NT2/D1 (cell line): ENCODE results near the gene PRSS2.

Experiments used
- DNase-seq: peaks from one replicate; pipeline ENCODE4 v3.0.0-alpha.2; 2011; ENCODE audit warnings: low read depth, low spot score
- H3K27me3 ChIP-seq: 2 replicates; pipeline ENCODE4 v1.6.0; 2011; ENCODE audit warnings: mild to moderate bottlenecking; ENCODE audit not compliant: insufficient read length, insufficient read depth
- H3K36me3 ChIP-seq: 2 replicates; pipeline ENCODE4 v1.6.1; 2011; ENCODE audit warnings: mild to moderate bottlenecking, low read length, mixed read lengths; ENCODE audit not compliant: insufficient read depth, insufficient read length
- H3K4me1 ChIP-seq: 2 replicates; pipeline ENCODE4 v1.5.1; 2011; ENCODE audit not compliant: insufficient read depth, insufficient read length
- H3K4me3 ChIP-seq: 2 replicates; pipeline ENCODE4 v1.5.1; 2011; ENCODE audit warnings: low read depth; ENCODE audit not compliant: insufficient read length
- H3K9ac ChIP-seq: 2 replicates; pipeline ENCODE4 v1.6.0; 2011; ENCODE audit warnings: low read depth; ENCODE audit not compliant: insufficient read length
- H3K9me3 ChIP-seq: 2 replicates; pipeline ENCODE4 v1.5.1; 2011; ENCODE audit warnings: mild to moderate bottlenecking, low read length; ENCODE audit not compliant: insufficient read depth
- SUZ12 ChIP-seq: IDR thresholded peaks from 2 replicates; pipeline ENCODE4 v1.6.1; 2011; ENCODE audit not compliant: insufficient read length, insufficient read depth; ENCODE audit errors: extremely low read depth
- YY1 ChIP-seq: IDR thresholded peaks from 2 replicates; pipeline ENCODE4 v1.6.1; 2011; ENCODE audit not compliant: insufficient read length, insufficient read depth
- ZNF274 ChIP-seq: IDR thresholded peaks from 2 replicates; pipeline ENCODE4 v1.6.1; 2011; ENCODE audit warnings: mild to moderate bottlenecking, low read depth, low read length

PRSS2 gene

DNA sequence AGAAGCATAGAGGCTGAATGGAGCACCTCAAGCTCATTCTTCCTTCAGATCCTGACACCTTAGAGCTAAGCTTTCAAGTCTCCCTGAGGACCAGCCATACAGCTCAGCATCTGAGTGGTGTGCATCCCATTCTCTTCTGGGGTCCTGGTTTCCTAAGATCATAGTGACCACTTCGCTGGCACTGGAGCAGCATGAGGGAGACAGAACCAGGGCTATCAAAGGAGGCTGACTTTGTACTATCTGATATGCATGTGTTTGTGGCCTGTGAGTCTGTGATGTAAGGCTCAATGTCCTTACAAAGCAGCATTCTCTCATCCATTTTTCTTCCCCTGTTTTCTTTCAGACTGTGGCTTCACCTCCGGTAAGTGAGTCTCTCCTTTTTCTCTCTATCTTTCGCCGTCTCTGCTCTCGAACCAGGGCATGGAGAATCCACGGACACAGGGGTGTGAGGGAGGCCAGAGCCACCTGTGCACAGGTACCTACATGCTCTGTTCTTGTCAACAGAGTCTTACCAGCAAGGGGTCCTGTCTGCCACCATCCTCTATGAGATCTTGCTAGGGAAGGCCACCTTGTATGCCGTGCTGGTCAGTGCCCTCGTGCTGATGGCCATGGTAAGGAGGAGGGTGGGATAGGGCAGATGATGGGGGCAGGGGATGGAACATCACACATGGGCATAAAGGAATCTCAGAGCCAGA, 31.0 kb downstream of the PRSS2 start:
- TF ChIP-seq ZNF274 (no peak), YY1 (no peak), SUZ12 (no peak)
- Histone ChIP-seq H3K9ac (no peak overlapping the region), H3K4me3 (no peak overlapping the region), H3K4me1 (no peaks in the 10 kb centered on the region), H3K27me3 (peaks cover 29% of the 10 kb centered on the region), H3K36me3 (peaks cover 6% of the 10 kb centered on the region), H3K9me3 (no peaks in the 10 kb centered on the region)
- DNase-seq = no peak

DNA sequence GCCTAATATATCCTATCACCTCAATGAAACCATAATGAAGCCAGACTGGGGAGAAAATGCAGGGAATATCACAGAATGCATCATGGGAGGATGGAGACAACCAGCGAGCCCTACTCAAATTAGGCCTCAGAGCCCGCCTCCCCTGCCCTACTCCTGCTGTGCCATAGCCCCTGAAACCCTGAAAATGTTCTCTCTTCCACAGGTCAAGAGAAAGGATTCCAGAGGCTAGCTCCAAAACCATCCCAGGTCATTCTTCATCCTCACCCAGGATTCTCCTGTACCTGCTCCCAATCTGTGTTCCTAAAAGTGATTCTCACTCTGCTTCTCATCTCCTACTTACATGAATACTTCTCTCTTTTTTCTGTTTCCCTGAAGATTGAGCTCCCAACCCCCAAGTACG, 31.5 kb downstream of the PRSS2 start:
- peaks cover 6% of the 10 kb centered on the region for H3K36me3 ChIP-seq
- no peak for DNase-seq
- TF ChIP-seq YY1 (no peak), ZNF274 (no peak), SUZ12 (no peak)
- H3K27me3 ChIP-seq = peaks cover 23% of the 10 kb centered on the region
- no peak overlapping the region for H3K9ac ChIP-seq
- H3K4me3 ChIP-seq = no peak overlapping the region
- H3K9me3 ChIP-seq = no peaks in the 10 kb centered on the region
- H3K4me1 ChIP-seq = no peaks in the 10 kb centered on the region

DNA sequence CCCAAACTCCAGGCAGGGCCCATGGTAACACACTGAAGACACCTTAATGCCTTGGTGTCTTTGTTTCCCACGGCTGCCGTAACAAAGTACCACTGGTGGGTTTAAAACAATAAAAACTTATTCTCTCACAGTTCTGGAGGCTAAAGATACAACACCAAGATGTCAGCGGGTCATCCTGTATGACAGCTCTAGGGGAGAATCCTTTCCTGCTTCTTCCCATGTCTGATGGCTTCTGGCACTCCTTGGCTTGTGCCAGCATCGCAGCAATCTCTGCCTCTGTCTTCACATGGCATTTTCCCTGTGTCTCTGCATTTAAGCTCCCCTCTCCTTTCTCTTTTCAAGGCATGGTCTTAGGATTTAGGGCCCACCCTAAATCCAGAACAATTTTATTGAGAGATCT, 33.1 kb downstream of the PRSS2 start:
- Histone ChIP-seq H3K9ac (no peak overlapping the region), H3K9me3 (no peaks in the 10 kb centered on the region), H3K36me3 (peaks cover 6% of the 10 kb centered on the region), H3K4me1 (no peaks in the 10 kb centered on the region), H3K4me3 (no peak overlapping the region), H3K27me3 (peaks cover 7% of the 10 kb centered on the region)
- TF ChIP-seq ZNF274 (no peak), SUZ12 (no peak), YY1 (no peak)
- no peak for DNase-seq

DNA sequence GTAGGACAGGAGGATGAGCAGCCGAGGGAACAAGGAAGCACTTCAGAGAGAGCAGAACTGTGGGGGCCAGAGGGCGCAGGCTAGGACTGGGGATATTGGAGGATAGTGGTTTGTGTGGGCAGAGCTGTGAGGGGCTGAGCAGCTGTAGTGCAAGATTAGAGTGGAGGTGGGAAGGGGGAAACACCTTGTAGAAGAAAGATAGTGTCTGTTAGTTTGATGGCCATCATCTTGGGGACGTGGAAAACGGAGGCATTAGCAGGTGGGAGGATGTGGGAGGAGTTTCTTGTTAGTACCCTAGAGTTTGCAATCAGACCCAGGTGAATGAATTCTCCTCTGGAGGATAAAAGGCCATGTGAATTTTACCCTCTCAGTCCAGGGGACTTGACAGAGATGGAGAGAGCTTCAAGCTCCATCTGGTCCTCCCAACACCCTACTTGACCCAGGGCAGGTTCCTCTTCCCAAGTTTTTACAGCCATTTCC, 34.0 kb downstream of the PRSS2 start:
- H3K9me3 ChIP-seq = no peaks in the 10 kb centered on the region
- peaks cover 6% of the 10 kb centered on the region for H3K36me3 ChIP-seq
- no peak overlapping the region for H3K9ac ChIP-seq
- DNase-seq = no peak
- no peak overlapping the region for H3K4me3 ChIP-seq
- TF ChIP-seq SUZ12 (no peak), YY1 (no peak), ZNF274 (no peak)
- no peaks in the 10 kb centered on the region for H3K4me1 ChIP-seq
- peaks cover 4% of the 10 kb centered on the region for H3K27me3 ChIP-seq

DNA sequence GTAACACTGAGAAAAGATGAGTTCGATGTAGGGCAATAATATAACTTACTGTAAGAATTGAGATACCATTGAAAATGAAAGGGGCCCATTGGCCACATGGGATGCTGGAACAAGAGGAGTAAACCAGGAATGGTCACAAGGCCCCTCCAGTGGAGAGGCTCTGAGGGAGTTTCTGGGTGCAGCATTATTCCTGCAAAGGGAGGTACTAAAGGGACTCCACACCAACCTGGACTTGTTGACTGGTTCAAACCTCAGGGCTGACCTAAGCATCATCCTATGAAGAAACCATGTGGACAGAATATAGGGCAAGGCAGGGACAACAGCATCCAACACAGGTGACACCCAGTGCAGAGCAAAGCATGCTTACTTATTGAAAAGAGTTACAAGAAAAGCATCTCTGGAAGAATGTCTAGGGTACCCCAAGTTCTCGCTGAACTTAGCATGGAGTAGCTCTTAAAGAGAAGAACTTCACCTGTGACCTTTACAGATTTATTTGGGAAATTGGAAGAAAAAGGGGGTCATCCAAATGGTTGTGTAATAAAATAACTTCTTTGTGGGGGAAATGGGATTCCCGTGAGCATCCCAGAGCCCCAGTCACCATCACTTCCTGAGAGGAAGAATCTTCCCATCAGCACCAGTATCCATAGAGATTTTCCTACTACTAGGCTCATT, 34.7 kb downstream of the PRSS2 start:
- H3K4me3 ChIP-seq = no peak overlapping the region
- peaks cover 5% of the 10 kb centered on the region for H3K27me3 ChIP-seq
- no peaks in the 10 kb centered on the region for H3K9me3 ChIP-seq
- no peak overlapping the region for H3K9ac ChIP-seq
- no peak for DNase-seq
- TF ChIP-seq ZNF274 (no peak), SUZ12 (no peak), YY1 (no peak)
- no peaks in the 10 kb centered on the region for H3K4me1 ChIP-seq
- peaks cover 6% of the 10 kb centered on the region for H3K36me3 ChIP-seq

DNA sequence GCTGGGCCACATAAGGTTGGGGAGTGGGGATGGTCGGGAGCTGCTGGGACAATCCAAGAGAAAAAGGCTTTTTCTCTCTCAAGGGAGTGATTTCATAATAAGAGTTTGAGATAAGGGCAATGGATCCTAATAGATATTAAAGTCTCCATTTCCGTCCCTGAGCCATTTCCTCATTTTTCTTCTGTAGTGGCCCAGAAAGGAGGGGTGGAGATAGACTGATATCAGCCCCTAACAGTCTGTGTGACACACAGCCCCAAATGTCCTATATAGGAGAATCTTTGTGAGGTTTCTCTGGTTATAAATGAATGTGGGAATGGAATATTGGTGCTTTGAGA, 35.2 kb downstream of the PRSS2 start:
- H3K4me3 ChIP-seq = no peak overlapping the region
- no peak overlapping the region for H3K9ac ChIP-seq
- H3K27me3 ChIP-seq = peaks cover 5% of the 10 kb centered on the region

DNA sequence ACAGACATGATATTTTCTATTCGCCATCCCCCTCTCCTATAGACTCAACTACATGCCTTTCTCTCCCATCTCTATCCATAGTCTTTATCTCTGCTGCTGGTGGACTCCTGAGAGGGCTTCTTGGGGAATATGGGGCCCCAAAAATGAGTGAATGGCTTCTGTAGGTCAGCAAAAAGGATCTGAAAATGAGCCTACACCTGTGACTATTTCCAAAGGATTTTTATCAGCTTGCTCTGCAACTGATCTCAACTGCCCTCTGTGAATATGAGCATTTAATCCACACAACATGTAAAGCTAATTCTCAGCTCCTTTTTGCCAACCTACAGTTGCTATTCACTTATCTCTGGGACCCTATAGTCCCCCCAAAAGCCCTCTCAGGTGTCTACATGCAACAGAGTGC, 36.2 kb downstream of the PRSS2 start:
- Histone ChIP-seq H3K9ac (no peak overlapping the region), H3K27me3 (peaks cover 5% of the 10 kb centered on the region), H3K4me3 (no peak overlapping the region), H3K36me3 (peaks cover 2% of the 10 kb centered on the region), H3K9me3 (no peaks in the 10 kb centered on the region), H3K4me1 (no peaks in the 10 kb centered on the region)
- TF ChIP-seq ZNF274 (no peak), SUZ12 (no peak), YY1 (no peak)
- no peak for DNase-seq

More for the DNA sequence above, 35.2 kb downstream of the PRSS2 start:
- Histone ChIP-seq H3K36me3 (peaks cover 6% of the 10 kb centered on the region), H3K4me1 (no peaks in the 10 kb centered on the region), H3K9me3 (no peaks in the 10 kb centered on the region)
- TF ChIP-seq YY1 (no peak), SUZ12 (no peak), ZNF274 (no peak)
- DNase-seq = no peak

DNA sequence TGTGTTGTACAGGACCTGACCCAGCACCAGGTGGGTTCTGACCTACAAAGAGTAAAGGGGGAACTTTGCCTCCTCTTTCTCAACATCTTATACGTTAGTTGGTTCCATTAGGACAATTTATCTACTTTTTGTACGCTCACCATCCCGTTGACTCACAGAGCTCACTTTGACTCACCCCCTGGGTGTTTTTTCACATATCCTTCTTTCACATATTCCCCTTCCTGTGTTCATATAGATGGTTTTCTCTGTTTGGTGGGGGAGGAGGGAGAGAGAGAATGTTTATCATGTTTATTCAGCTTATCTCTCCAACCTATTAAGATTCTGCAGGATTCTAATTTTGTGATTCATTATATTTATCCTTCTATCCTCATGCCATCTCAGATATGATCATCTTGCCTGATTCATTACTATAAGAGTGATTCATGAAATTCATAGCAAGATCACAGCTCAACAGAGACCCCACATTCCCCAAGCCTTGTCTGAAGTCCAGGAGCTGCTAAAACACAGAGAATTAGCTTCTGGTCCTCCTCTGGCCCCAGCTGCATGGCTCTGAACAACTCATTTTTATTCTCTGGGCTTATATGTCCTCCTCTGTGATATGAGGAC, 37.2 kb downstream of the PRSS2 start:
- DNase-seq = no peak
- Histone ChIP-seq H3K9ac (no peak overlapping the region), H3K4me3 (no peak overlapping the region)

More for the DNA sequence above, 37.2 kb downstream of the PRSS2 start:
- TF ChIP-seq YY1 = no peak
- TF ChIP-seq SUZ12 = no peak
- no peak for TF ChIP-seq ZNF274
- Histone ChIP-seq H3K27me3 (peaks cover 5% of the 10 kb centered on the region), H3K36me3 (no peaks in the 10 kb centered on the region), H3K9me3 (no peaks in the 10 kb centered on the region), H3K4me1 (no peaks in the 10 kb centered on the region)
